ENCODE results near the gene RNF4.
A peak's percentile ranks its signal among the peaks of the same experiment; 100 is the strongest.
"Not testable (repeated sequence)": the region's sequence is repeated elsewhere in the genome, so short reads cannot be mapped to it uniquely, and the experiment has no call there.

RNF4 gene

DNA sequence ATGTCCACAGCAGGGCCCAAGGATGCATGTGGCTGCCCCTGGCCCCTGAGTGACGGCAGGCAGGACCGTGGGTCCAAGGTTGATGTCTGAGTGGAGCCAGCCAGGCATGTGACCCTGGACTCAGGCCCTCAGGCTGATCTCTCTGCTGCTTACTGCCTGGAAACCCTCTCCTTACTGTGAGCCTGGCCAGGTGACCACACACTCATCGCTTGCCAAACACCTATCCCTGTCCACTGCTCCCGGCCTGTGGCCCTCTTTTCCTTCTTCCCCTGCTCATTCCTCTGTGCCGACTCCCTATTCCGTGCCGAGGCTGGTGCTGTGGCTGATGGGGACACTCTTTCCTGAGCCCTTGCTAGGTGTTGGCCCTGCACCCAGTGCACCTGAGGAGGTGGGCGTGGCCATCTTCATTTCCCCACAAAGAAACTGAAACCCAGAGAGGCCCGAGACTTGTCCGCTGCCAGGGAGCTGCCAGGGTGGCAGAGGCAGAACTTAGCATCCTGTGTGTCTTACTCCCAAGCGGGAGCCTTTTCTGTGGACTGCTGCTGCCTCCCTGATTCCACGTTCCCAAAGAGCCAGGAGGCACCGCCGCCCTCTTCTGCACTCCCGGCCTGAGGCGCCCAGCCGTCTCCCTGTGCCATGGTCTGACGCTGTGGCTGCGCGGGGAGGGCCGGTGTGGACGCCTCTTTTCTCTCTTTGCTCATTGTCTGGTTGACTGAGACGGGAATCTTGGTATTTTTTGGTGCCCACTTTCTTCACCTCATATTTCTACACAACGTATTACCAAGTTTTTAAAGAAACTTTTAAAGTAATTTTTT lies 11.2 kb upstream of the RNF4 start:
- DNase-seq (ENCODE audit: low spot score): no peak

DNA sequence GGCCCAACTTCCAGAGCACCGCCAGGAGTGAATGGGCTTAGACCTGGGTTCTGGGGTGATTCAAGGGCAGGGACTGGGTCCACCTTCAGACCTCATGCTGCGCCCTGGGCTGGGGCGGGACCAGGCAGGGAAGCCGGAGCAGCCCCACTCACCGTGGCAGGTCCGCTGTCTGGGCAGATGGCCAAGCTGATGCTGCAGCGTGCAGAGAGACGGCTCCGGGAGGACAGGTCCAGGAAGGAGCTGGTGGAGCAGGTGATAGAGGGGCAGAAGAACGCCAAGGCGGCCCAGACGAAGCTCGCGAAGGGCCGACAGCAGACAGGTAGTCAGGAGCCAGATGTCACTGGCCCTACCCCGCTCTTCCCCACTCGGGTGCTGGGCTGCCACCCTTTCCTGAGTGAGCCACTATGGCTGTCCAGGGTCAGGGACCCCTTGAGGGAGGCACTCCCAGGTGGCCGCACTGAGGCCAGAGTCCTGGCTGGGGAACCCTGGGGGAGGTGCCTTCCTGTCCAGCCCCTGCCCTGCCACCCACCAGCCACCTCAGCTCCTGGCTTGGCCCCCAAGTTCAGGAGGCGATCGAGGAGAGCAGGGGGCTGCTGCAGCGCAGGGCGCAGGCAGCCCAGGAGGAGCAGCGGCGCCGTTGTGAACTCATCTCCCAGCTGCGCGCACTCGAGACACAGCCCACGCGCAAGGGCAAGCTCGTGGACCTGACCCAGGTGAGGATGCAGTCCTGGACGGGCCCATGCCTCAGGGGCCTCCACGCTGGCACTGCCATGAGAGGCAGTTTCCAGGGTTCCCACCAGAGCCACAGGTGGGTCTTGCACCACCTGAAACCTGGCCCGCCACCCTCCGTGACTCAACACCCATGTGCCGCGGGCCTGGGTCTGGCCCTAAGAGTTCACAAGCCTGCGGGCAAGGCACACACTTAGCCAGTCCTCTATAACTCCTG lies 10.1 kb upstream of the RNF4 start:
- DNase-seq (ENCODE audit: low spot score): no peak

DNA sequence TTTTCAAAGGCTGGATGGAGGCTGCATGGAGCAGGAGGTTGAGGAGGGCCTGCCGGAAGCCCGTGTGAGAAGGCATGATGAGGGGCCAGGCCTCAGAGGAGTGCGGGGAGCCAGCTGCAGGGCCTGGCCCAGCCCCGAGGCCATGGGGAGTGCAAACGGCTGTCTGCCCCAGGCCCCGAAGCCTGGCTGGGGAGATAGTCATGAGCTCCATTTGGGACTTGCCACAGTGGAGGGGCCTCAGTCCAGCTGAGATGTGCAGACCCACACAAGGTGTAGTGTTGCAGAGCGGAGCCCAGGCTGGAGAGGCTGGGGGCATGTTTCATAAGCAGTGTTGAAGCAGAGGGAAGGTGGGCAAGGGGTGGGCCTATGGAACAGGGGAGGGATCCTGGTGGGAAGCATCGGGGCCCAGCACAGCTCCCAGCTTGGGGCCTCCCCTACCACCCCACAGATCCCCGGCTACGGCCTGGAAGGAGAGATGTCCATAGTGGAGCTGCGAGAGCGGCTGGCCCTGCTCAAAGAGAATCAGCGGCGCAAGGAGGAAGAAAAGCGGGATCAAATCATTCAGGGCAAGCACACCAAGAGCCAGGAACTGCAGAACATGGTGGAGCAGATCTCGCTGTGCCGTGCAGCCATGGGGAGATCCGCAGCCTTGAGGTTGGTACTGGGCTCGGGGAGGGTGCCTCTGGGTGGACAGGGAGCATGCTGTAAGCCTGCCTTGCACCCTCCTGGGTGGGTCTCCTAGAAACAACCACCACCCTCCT lies 9.1 kb upstream of the RNF4 start:
- DNase-seq (ENCODE audit: low spot score): no peak

DNA sequence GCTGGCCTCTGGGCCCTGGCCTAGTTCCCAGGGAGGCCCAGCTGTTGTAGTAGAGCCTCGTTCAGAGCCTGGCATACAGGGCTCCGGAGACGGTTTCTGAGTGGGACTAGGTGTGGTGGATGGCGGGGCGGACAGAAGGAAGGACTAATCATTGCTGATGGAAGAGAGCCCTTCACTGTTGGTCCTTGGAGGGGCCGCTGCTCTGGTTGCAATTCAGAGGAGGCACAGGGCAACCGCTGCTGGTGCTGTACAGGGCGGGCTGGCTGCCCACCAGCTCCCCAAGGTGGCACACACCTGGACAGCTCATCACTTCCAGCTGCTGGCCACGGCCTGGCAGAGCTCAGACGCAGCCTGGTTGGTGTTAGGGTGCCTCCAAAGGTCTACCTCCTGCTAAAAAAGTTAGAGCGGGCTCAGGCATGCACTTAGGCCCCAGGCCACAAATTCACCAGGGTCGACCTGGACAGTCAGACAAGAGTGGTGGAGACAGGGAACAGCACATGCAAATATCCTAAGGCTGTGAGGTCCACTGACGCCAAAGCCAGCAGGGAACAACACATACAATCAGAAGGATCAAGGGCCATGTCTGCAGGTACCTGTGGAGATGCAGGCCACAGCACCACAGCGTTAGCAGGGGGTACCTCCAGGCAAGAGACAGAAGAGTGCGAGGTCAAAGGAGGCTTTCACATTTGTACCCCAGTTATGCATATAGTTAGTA lies 7.5 kb upstream of the RNF4 start:
- no peak for DNase-seq (ENCODE audit: low spot score)

DNA sequence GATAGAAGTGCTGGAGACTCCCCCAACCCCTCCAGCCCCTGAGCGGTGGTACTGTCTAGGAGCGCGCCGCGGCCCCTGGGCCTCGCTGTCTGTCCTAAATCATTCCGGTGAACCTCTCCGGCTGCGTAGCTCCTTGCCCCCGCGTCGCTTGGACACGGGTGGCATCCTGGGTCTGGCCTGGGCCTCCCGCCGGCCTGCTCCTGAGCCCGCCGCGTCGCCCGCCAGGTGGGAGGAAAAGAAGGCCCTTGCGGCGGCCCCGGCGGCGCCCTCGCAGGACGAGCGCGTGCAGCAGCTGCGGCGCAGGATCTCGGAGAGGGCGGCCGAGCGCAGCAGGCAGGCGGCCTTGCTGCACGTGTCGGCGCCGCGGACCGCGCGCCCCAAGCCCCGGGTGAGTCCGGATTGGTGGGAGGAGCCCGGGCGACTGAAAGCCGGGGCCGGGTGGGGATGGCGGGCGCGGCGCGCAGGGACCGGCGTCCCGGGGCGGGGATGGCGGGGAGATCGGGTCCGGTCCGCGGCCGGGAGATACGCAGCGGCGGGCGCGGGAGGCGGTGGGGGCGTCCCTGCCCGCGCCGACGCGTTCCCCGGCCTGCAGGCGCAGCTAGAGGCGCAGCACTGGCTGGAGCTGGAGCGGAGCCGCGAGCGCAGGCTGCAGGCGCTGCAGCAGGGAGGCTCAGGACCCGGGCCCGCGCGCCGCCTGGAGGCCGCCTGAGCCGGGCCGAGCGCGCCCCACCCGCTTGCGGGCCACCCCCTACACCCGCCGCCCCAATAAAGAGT lies 6.5 kb upstream of the RNF4 start:
- peak; percentile 68 for DNase-seq (ENCODE audit: low spot score)

DNA sequence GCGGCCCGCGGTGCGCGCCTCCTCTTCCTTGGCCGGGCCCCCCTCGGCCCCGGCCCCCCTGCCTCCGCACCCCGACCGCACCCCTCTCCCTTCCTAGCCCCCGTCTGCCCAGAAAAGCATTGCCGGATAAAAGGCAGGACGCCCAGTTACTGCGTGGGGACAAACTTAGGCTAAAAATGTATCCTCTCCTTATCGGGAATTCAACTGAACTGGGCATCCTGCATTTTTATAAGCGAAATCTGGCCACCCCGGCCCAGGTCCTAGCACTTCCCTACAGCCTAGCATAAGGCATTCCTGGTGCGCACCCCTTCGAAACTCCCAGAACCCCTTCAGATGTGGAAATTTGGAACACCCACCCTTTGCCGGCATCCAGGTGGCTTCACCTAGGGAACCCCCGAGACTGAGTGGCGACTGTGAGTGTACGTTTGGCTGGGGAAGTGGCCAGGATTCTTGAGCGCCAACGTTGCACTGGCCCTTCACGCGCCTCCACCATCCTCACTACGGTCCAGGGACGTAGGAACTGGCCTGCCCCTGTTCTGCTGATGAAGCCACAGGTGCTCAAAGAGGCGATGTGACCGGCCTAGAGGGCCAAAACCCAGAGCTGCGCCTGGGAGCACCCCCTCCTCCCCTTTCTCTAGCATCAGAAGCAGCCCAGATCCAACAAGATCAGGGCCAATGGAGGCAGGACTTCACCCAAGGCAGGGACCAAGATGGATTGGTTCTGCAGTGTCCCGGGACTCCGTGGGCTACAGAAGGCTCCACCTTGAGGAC lies 5.7 kb upstream of the RNF4 start:
- no peak for DNase-seq (ENCODE audit: low spot score)

DNA sequence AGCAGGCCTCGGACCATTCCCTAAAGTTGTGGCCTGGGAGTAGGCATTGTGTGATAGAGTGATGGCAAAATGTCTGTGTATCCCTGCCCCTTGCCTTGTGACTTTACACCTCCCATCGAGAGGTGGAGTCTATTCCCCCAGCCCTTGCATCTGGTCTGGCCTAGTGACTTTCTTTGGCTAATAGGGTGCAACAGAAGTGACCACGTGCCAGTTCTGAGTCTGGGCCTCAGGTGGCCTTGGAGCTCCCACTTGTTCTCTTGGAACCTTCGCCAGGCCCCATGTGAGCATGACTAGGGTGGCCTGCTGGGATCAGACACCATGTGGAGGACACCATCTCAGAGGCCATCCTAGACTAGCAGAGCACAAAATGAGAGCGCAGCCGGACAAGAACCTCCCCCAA lies 3.9 kb upstream of the RNF4 start:
- no peak for DNase-seq (ENCODE audit: low spot score)

DNA sequence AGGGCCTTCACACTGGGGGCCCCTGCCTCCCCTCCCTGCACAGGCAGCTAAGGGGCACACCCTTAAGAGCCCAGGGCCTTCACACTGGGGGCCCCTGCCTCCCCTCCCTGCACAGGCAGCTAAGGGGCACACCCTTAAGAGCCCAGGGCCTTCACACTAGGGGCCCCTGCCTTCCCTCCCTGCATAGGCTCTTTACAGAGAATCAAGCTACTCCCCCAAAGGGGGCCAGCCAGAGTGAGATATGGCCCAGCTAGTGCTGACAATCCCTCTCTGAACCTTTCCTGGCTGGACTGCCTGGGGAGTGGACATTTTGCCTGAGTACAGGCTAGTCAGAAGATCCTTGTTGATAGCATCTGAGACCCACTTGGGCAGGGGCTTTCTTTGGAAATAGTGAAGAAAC lies 3.4 kb upstream of the RNF4 start:
- not testable (repeated sequence) for DNase-seq (ENCODE audit: low spot score)

DNA sequence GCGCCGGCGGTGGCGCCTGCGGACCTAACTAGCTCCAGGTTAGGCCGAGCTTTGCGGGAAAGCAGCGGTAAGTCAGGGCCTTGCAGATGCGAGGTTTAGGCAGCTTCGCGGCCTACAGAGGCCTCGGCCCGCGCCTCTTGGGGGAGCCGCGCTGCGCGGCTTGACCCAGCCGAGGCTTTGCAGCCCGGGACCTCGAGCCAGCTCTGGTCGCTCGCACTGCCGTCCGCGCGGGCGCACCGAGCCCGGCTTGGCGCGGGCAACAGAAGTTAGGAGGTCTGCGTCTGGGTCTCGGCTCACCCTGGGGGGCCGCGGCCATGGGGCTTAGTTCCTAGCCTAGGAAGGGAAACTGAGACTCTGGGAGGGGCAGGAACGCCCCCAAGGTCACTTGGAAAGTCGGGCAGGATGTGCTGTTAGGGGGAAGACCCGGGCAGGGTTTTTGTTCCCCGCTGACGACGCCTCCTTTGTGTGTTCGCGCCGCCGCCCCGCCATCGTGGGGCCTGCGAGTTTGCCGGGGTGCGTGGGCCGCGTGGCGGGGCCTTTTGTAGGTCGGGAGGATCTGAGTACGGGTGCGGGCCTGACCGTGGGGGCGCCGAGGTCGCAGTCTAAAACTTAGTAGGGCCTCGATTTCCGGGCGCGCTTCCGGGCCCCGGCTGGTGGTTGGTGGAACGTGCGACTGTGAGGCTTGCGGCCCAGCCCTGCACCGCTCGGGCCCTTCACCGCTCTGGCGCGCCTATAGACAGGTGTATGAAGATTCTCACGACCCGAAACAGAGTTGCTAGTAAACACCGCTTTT lies 482 bp downstream of the RNF4 start:
- peak; percentile 53 for DNase-seq (ENCODE audit: low spot score)

DNA sequence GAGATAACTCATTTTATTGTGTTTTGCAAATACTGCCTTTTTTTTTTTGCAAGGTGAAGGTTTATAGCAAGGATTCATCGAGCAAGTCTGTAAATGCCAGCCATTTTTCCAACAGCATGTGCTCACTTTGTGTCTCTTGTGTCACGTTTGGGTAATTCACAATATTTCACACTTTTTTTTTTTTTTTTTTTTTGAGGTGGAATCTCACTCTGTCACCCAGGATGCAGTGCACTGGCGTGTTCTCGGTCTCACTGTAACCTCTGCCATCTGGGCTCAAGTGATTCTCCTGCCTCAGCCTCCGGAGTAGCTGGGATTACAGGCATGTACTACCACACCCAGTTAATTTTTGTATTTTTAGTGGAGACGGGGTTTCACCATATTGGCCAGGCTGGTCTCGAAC lies 1.9 kb downstream of the RNF4 start:
- no peak for DNase-seq (ENCODE audit: low spot score)

DNA sequence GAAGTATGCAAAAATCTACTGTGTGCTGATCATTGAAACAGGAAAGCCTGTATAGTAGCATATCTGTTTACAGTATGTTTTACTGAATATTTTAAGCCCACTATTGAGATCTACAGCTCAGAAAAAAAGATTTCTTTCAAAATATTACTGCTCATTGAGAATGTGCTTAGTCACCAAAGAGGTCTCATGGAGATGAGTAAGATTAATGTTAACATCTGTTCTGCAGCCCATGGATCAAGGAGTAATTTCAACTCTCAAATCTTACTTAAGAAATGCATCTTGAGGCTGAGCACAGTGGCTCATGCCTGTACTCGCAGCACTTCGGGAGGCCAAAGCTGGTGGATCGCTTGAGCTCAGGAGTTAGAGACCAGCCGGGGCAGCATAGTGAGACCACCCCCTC lies 3.3 kb downstream of the RNF4 start:
- peak; percentile 19 for DNase-seq (ENCODE audit: low spot score)

DNA sequence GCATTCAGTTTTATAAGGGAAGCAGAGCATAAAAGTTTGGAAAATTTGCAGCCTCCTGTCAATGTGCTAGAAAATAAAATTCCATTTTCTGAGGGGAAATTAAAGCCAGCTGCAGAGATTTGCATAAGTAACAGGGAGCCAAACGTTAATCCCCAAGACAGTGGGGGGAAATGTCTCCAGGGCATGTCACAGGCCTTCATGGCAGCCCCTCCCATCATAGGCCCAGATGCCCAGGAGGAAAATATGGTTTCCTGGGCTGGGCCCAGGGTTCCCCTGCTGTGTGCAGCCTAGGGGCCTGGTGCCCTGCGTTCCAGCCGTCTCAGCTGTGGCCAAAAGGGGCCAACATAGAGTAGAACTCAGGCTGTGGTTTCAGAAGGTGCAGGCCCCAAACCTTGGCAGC lies 9.3 kb downstream of the RNF4 start:
- DNase-seq (ENCODE audit: low spot score): no peak

DNA sequence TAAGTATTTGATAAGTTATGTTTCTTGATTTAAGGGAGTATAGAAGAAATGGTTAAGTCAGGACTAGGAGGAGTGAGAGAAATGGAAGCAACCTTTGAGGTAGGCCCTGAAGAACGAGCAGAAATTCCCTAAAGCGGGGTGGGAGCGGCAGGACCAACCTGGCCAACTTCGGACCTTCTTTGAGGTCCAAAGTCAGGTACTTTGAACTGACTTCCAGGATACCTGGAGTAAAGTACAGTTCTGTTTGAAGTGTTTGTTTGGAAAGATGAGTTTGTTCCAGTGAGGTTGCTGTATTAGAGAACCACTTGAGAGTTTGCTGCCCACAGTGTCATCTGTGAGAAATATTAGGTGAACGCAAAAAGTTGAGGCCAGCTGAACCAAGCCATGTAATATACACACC lies 11.7 kb downstream of the RNF4 start:
- DNase-seq (ENCODE audit: low spot score): no peak

DNA sequence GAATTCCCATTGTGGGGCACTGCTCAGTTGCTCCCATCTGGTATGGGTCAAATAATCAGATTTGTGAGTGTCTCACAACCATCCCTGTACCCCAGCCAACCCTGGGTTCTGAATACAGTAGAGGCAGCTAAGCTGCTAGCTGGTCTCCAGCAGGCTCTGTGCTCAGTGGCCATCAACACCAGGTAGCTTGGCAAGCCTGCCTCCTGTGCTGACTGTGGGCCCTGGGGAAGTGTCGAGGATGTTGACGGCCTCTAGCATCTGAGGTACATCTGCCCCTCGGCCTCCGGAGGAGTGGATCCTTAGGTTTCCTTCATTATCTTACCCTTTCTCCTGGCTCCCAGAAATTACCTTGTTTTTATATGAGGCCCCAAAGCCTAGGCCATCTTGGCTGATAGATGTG lies 13.3 kb downstream of the RNF4 start:
- DNase-seq (ENCODE audit: low spot score): no peak

DNA sequence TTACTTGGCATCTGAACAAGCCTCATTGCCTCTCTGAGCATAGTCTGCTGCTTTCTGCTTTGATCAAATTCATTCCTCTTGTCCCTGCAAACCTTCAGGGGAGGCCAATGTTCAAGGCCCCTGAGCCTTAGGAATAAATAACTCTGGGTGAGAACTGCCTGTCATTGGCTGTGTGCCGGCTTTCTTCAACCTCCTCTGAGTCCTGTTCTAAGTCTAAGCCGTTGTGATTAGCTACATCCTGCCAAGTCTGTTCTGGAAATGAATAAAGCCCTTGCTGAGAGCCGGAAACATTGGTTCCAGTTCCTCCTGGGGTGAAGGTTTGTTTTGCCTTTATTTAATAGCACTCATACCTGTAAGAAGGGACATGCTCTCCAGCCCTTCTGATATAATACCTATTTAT lies 13.8 kb downstream of the RNF4 start:
- peak; percentile 30 for DNase-seq (ENCODE audit: low spot score)

DNA sequence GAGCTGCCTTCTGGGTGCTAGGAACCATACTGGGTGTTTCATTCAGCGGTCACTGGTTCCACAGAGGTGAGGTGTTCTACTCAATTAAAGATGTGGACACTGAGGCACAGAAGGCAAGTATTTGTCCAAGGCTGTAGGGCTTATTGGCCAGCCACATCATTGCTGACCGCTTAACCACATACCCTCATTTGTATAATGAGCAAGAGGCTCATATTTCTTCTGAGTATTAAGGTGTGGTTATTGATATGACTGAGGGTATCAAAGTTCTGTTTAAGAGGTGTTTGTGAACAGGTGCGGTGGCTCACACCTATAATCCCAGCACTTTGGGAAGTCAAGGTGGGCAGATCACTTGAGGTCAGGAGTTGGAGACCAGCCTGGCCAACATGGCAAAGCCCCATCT lies 14.3 kb downstream of the RNF4 start:
- no peak for DNase-seq (ENCODE audit: low spot score)

DNA sequence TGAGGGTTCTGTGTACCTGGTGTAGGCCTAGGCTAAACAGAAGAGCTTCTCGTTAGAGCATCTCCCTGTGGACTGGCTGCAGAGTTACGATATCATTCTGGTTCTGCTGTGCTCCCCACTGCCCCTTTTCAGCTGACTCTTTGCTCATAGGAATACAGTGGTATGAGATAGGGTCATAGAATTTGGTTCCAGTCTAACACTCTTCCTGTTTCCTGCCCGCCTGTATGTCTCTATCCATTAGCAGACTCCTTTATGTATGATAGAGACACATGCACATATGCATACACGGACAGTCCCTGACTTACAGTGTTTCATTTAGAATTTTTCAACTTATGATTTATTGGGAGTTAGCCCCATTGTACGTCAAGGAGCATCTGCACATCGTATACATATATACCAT lies 15.3 kb downstream of the RNF4 start:
- DNase-seq (ENCODE audit: low spot score): no peak

DNA sequence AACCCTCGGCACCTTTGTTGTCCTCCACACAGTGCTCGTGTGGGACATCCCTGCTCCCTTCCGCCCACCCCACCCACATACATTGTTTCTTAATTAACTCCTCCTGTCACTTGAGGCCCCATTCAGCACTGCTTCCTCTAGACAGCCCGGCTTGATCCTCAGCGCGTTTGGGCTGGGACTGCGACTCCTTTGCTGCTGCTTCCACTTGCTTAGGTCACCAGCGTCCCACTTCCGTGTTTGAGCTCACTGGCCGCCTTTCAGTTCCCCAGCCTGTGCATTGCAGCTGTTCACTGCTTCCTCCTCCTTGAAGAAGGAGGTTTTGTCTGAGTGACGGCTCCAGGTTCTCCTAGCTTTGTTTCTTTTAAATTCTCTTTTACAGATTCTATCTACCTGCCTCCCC lies 16.1 kb downstream of the RNF4 start:
- DNase-seq (ENCODE audit: low spot score): peak; percentile 59

DNA sequence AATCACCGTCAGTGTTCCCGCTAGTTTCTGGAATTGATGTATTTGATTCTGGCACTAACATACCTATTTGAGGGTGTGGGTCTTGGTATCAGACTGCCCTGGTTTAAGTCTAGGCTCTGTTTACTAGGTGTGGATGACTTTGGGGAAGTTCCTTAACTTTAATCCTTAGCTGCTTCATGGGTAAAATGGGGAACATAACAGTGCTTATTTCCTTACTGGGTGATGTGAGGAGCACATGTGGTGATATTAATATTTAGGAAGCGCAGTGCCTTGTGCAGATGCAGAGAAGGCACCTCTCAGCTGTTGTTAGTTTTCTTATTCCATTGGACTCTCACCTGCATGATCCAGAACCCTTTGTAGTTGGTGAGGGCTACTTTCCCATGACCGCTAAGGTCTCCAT lies 17.1 kb downstream of the RNF4 start:
- no peak for DNase-seq (ENCODE audit: low spot score)
